ENCODE data around the gene ZMYM1. TPM values are rescaled to one million over a fixed set of nuclear protein-coding genes. Genes with fewer than 3 reads are reported as not detected.

ZMYM1 gene
- total RNA-seq, 1 experiment from 2014 or later, result 29.4 TPM

- H2BK15ac ChIP-seq (ENCODE audit: low read depth, low read length), result no peak overlapping the region
- no peak overlapping the region for H2AK5ac ChIP-seq (ENCODE audit: insufficient read length, low read length)
- no peak for DNase-seq
- no peak overlapping the region for H3K27ac ChIP-seq (ENCODE audit: insufficient read length, low read depth, low read length)
- no peak overlapping the region for H3T11ph ChIP-seq (ENCODE audit: low read length)
- H4K91ac ChIP-seq (ENCODE audit: insufficient read length, low read depth, low read length), result no peak overlapping the region
- Mint-ChIP-seq H3K27ac (no peak overlapping the region), H3K4me1 (no peaks in the 10 kb centered on the region), H3K36me3 (ENCODE audit: insufficient read depth in 1 of 3, low read depth in 3 of 3) (peaks cover 3 to 5% (median 4%) of the 10 kb centered on the region in 3 experiments; a peak in 5 of 7 replicates), H3K27me3 (ENCODE audit: low read depth) (peaks cover 34% of the 10 kb centered on the region), H3K4me3 (no peak overlapping the region), H3K9me3 (peaks cover 15 to 23% of the 10 kb centered on the region in 2 experiments)
- H3K4ac ChIP-seq (ENCODE audit: low read depth, low read length), result no peak overlapping the region
- H2BK12ac ChIP-seq (ENCODE audit: insufficient read length, low read depth, low read length), result no peak overlapping the region
- H2BK120ac ChIP-seq (ENCODE audit: low read depth, low read length, poor library complexity, severe bottlenecking), result no peak overlapping the region
- H3K4me1 ChIP-seq (ENCODE audit: insufficient read depth, low read length), result no peaks in the 10 kb centered on the region
- H3K79me2 ChIP-seq (ENCODE audit: insufficient read depth, low read length), result no peaks in the 10 kb centered on the region
- no peak overlapping the region for H3K23ac ChIP-seq (ENCODE audit: insufficient read length, low read depth, low read length)
- no peaks in the 10 kb centered on the region for H3K23me2 ChIP-seq (ENCODE audit: insufficient read length, low read depth, low read length, poor library complexity, severe bottlenecking)
- H4K20me1 ChIP-seq (ENCODE audit: control insufficient read depth, insufficient read depth, insufficient read length), result no peaks in the 10 kb centered on the region
- H3K56ac ChIP-seq (ENCODE audit: insufficient read length, low read depth, low read length), result no peak overlapping the region
- H2BK20ac ChIP-seq (ENCODE audit: low read depth, low read length, poor library complexity, severe bottlenecking), result no peak overlapping the region
- no peak overlapping the region for H2AFZ ChIP-seq (ENCODE audit: low read length)
- H3K4me2 ChIP-seq (ENCODE audit: insufficient read depth, insufficient read length, low read length), result no peak overlapping the region
- no peak for TF ChIP-seq CTCF (conservative IDR thresholded peaks at IDR 0.05)
- no peaks in the 10 kb centered on the region for H3K27me3 ChIP-seq (ENCODE audit: insufficient read depth, low read length)
- peaks cover 4% of the 10 kb centered on the region for H3K9me3 ChIP-seq (ENCODE audit: control insufficient read depth, low read depth, low read length)
- H3K9ac ChIP-seq (ENCODE audit: extremely low read depth, insufficient read length, low read length), result no peak overlapping the region
- H3K18ac ChIP-seq (ENCODE audit: insufficient read length, low read depth, low read length), result no peak overlapping the region
- no peak overlapping the region for H4K5ac ChIP-seq (ENCODE audit: insufficient read length, low read depth, low read length)
- no peak overlapping the region for H4K8ac ChIP-seq (replicated peaks; ENCODE audit: insufficient read length, low read depth, low read length)
- WGBS (ENCODE audit: extremely low coverage, insufficient read length, low lambda C conversion rate), result no CpG with 5 or more reads among the region's 2 CpGs
- H3K14ac ChIP-seq (ENCODE audit: insufficient read depth, low read length), result no peak overlapping the region
- no peak overlapping the region for H2BK5ac ChIP-seq (ENCODE audit: insufficient read length, low read length)
- H3K79me1 ChIP-seq (ENCODE audit: insufficient read depth, low read depth, low read length, poor library complexity, severe bottlenecking), result no peaks in the 10 kb centered on the region
Measured at GRCh38 chr1:35058988-35059387, 20.2 kb upstream of the ZMYM1 start.
